OCI-LY7 (cell line): ENCODE results near the gene UNC79.

Experiments
- CTCF ChIP-seq: fragments of 200-600 bp; sonication (generic); conservative IDR thresholded peaks from 2 replicates; pipeline ENCODE4 v1.5.1; 2014; ENCODE audit warnings: mild to moderate bottlenecking, antibody characterized with exemption, low read length, moderate library complexity, mixed read lengths
- EZH2phosphoT487 ChIP-seq: fragments of 200-600 bp; sonication (generic); IDR thresholded peaks from 2 replicates; pipeline ENCODE4 v1.6.1; 2018; ENCODE audit warnings: low read depth, borderline replicate concordance, mild to moderate bottlenecking, mixed run types, antibody characterized with exemption, low read length, moderate library complexity, mixed read lengths

GRCh38 chr14:93591506-93591905, 160.8 kb downstream of the UNC79 start:
- TF ChIP-seq CTCF (no peak), EZH2phosphoT487 (no peak)
